GM12865 (cell line): ENCODE measurements around the gene ITGAD.

Source experiments
- DNase-seq: peaks from one replicate; pipeline ENCODE4 v3.0.0; 2010; ENCODE audit warnings: low read depth
- H3K4me3 ChIP-seq: 2 replicates; pipeline ENCODE4 v1.5.1; 2011; ENCODE audit warnings: mild to moderate bottlenecking, low read depth, low read length, control low read depth
- TF ChIP-seq, protein P1 (sequence below): IDR thresholded peaks from 2 replicates; pipeline ENCODE4 v1.5.1; 2011; ENCODE audit warnings: low read length, control low read depth, low read depth, inconsistent platforms; ENCODE audit not compliant: insufficient read depth; ENCODE audit errors: missing control alignments

ITGAD gene

GRCh38 chr16:31371008-31371407 lies 22.1 kb upstream of the ITGAD start:
- TF ChIP-seq, protein P1, sequence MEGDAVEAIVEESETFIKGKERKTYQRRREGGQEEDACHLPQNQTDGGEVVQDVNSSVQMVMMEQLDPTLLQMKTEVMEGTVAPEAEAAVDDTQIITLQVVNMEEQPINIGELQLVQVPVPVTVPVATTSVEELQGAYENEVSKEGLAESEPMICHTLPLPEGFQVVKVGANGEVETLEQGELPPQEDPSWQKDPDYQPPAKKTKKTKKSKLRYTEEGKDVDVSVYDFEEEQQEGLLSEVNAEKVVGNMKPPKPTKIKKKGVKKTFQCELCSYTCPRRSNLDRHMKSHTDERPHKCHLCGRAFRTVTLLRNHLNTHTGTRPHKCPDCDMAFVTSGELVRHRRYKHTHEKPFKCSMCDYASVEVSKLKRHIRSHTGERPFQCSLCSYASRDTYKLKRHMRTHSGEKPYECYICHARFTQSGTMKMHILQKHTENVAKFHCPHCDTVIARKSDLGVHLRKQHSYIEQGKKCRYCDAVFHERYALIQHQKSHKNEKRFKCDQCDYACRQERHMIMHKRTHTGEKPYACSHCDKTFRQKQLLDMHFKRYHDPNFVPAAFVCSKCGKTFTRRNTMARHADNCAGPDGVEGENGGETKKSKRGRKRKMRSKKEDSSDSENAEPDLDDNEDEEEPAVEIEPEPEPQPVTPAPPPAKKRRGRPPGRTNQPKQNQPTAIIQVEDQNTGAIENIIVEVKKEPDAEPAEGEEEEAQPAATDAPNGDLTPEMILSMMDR, result no peak
- DNase-seq, result no peak
- no peak overlapping the region for H3K4me3 ChIP-seq

DNA sequence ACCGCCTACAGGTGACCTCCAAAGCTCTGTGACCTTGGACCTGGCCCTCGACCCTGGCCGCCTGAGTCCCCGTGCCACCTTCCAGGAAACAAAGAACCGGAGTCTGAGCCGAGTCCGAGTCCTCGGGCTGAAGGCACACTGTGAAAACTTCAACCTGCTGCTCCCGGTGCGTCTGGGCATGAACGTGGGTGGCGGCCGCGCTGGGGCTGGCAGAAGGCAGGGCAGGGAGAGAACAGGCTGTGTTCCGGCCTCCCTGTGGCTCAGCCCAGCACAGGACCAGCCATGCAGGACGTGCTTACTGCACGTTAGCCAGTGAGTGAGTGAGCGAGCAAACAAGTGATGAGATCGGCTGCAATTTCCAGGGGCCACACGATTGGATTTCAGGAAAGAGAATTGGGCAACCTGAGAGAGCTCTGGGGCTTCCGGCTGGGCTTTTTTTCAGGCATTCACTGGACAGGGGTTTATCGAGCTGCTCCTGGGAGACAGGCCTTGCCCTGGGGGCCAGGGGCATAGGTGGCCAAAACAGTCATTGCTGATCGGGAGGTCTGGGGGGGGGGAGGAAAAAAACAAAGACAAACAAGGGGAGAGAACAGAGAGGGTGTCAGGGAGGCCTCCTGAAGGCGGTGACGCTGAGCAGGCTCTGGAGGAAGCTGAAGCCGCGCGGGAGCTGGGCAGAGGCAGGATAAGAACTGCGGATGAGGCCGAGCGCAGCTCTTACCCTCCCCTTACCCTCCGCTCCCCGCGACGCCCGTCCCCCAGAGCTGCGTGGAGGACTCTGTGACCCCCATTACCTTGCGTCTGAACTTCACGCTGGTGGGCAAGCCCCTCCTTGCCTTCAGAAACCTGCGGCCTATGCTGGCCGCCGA lies 21.3 kb upstream of the ITGAD start:
- no peak for DNase-seq
- no peak overlapping the region for H3K4me3 ChIP-seq
- TF ChIP-seq, protein P1, result no peak

- DNase-seq, result no peak
- no peak overlapping the region for H3K4me3 ChIP-seq
- TF ChIP-seq, protein P1, result no peak
Observed at GRCh38 chr16:31373235-31373634, 19.9 kb upstream of the ITGAD start.

DNA sequence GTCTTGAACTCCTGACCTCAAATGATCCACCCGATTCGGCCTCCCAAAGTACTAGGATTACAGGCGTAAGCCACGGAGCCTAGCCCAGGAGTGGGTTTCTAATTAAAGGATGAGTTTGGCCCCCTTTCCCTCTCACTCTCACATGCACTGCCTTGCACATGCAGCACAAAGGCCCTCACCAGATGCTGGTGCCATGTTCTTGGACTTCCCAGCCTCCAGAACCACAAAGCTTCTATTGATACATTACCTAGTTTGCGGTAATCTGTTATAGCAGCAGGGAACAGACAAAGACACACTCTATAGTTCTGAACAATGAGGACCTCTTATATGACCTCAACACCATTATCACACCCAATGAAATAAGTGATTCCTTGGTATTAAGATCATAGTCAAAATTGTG lies 17.9 kb upstream of the ITGAD start:
- no peak overlapping the region for H3K4me3 ChIP-seq
- TF ChIP-seq, protein P1, result no peak
- no peak for DNase-seq

- DNase-seq, result no peak
- H3K4me3 ChIP-seq, result no peak overlapping the region
- TF ChIP-seq, protein P1, result no peak
Observed at GRCh38 chr16:31376705-31377104, 16.4 kb upstream of the ITGAD start.

DNA sequence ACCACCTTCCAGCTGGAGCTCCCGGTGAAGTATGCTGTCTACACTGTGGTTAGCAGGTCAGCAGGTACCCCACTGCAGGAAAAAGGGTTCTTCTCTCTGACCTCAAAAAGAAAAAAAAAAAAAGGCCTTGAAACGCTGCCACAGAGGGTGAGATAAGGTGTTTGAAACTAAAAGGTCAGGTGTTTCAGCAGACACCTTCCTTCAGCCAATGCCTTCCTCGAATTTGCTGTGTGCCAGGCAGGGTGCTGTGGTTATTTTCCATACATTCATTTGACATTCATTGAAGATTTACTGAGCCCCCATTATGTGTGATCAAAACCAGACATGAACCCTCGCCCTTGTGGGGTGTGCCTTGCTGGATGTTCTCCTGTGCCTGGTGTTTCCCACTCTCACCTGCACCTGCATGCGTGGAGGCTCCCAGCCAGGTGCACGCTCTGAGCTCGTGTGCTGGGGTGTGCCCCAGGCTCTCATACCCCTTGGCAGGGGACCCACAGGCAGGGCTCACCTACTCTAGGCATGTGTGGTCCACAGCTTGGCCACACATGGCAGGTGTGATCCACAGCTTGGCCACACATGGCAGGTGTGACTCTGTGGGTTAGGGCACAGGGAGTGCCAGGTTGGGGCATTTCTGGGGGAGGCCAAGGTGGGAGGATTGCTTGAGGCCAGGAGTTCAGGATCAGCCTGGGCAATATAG lies 15.8 kb upstream of the ITGAD start:
- no peak for DNase-seq
- TF ChIP-seq, protein P1, result no peak
- no peak overlapping the region for H3K4me3 ChIP-seq
